ENCODE data around the gene MIGA2.
"Not testable (repeated sequence)": the region's sequence is repeated elsewhere in the genome, so short reads cannot be mapped to it uniquely, and the experiment has no call there.

Gene MIGA2

GRCh38 chr9:129011761-129012181, 24.7 kb upstream of the MIGA2 start:
- no peak for DNase-seq (ENCODE audit: low read depth)

- no peak for DNase-seq (ENCODE audit: low read depth)
These were observed 24.1 kb upstream of the MIGA2 start for GRCh38 chr9:129012343-129012742.

- no peak for DNase-seq (ENCODE audit: low read depth)
These were observed 23.5 kb upstream of the MIGA2 start for GRCh38 chr9:129012893-129013448.

GRCh38 chr9:129013674-129014073, 22.8 kb upstream of the MIGA2 start:
- DNase-seq (ENCODE audit: low read depth) = no peak

- DNase-seq (ENCODE audit: low read depth) = no peak
These were observed 22.3 kb upstream of the MIGA2 start for GRCh38 chr9:129014124-129014523.

- DNase-seq (ENCODE audit: low read depth) = no peak
These were observed 21.8 kb upstream of the MIGA2 start for GRCh38 chr9:129014608-129015007.

GRCh38 chr9:129021091-129021490, 15.3 kb upstream of the MIGA2 start:
- DNase-seq (ENCODE audit: low read depth) = no peak

- no peak for DNase-seq (ENCODE audit: low read depth)
These were observed 14.4 kb upstream of the MIGA2 start for GRCh38 chr9:129022037-129022436.

- DNase-seq (ENCODE audit: low read depth) = no peak
These were observed 13.2 kb upstream of the MIGA2 start for GRCh38 chr9:129023036-129023907.

GRCh38 chr9:129023908-129024233, 12.6 kb upstream of the MIGA2 start:
- DNase-seq (ENCODE audit: low read depth) = no peak

GRCh38 chr9:129026442-129027223, 9.8 kb upstream of the MIGA2 start:
- no peak for DNase-seq (ENCODE audit: low read depth)

GRCh38 chr9:129027224-129027684, 9.2 kb upstream of the MIGA2 start:
- no peak for DNase-seq (ENCODE audit: low read depth)

GRCh38 chr9:129027685-129028191, 8.7 kb upstream of the MIGA2 start:
- DNase-seq (ENCODE audit: low read depth) = no peak

- peak; percentile 85 for DNase-seq (ENCODE audit: low read depth)
These were observed 8.0 kb upstream of the MIGA2 start, which contains the start of gene SH3GLB2 for GRCh38 chr9:129028192-129028966. SH3GLB2 (minus strand) TSS chr9:129028331; CDS start chr9:129028154, 177 bp downstream.

GRCh38 chr9:129030191-129030590, 6.2 kb upstream of the MIGA2 start:
- DNase-seq (ENCODE audit: low read depth) = no peak

GRCh38 chr9:129031514-129031913, 4.9 kb upstream of the MIGA2 start:
- DNase-seq (ENCODE audit: low read depth) = no peak

GRCh38 chr9:129032541-129033159, 3.8 kb upstream of the MIGA2 start:
- DNase-seq (ENCODE audit: low read depth) = no peak

- no peak for DNase-seq (ENCODE audit: low read depth)
These were observed 3.2 kb upstream of the MIGA2 start for GRCh38 chr9:129033216-129033615.

- DNase-seq (ENCODE audit: low read depth) = not testable (repeated sequence)
These were observed 588 bp upstream of the MIGA2 start for GRCh38 chr9:129035838-129036237.

GRCh38 chr9:129036923-129037766, 719 bp downstream of the MIGA2 start:
- no peak for DNase-seq (ENCODE audit: low read depth)
